Gastrocnemius medialis (tissue), 4 donors: ENCODE measurements around the gene ACHE.

ENCODE experiments used
- POLR2A ChIP-seq, 2 donors: fragments of 450-650 bp; IDR thresholded peaks; one replicate each; pipeline ENCODE4 v1.6.1; 2017; ENCODE audit warnings: antibody characterized with exemption in 2 of 2, mild to moderate bottlenecking in 2 of 2, moderate library complexity in 2 of 2
- TF ChIP-seq, protein P1 (sequence below), 5 experiments: fragments of 450-650 bp in 3 of 5; fragments of 200-600 bp in 2 of 5; sonication (generic) in 2 of 5; IDR thresholded peaks in 4 of 5; conservative IDR thresholded peaks in 1 of 5; 1 replicate in 4 of 5; 2 replicates in 1 of 5; pipeline ENCODE4 v1.5.1; 2016 to 2019; ENCODE audit warnings: antibody characterized with exemption in 5 of 5, mild to moderate bottlenecking in 3 of 5, moderate library complexity in 3 of 5

DNA sequence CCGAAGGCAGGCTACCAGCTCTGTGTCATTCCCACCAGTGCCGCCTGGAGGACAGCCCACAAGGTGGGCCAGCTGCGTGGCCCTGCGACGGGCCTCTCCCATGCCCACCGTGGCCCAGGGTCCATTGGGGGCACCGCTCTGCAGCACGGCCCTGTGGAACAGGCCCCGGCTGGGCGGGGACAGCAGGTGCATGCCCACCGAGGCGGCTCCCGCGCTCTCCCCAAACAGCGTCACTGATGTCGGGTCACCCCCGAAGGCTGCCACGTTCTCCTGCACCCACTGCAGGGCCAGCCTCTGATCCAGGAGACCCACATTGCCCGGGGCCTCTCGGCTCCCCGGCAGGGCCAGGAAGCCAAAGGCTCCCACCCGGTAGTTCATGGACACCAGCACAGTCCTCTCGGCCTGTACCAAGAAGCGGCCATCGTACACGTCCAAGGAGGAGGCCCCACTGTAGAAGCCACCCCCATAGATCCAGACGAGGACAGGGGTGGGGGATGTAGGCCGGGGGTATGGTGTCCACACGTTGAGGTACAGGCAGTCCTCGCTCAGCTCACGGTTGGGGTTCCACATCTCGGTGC, 2.3 kb downstream of the ACHE start:
- TF ChIP-seq, protein P1, sequence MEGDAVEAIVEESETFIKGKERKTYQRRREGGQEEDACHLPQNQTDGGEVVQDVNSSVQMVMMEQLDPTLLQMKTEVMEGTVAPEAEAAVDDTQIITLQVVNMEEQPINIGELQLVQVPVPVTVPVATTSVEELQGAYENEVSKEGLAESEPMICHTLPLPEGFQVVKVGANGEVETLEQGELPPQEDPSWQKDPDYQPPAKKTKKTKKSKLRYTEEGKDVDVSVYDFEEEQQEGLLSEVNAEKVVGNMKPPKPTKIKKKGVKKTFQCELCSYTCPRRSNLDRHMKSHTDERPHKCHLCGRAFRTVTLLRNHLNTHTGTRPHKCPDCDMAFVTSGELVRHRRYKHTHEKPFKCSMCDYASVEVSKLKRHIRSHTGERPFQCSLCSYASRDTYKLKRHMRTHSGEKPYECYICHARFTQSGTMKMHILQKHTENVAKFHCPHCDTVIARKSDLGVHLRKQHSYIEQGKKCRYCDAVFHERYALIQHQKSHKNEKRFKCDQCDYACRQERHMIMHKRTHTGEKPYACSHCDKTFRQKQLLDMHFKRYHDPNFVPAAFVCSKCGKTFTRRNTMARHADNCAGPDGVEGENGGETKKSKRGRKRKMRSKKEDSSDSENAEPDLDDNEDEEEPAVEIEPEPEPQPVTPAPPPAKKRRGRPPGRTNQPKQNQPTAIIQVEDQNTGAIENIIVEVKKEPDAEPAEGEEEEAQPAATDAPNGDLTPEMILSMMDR (IDR thresholded peaks at IDR 0.05 in 4 of 5, conservative IDR thresholded peaks at IDR 0.05 in 1 of 5): no peak
- no peak for TF ChIP-seq POLR2A (IDR thresholded peaks at IDR 0.05)
